ENCODE results near the gene SNX6. TPM values are rescaled to one million over a fixed set of nuclear protein-coding genes. Genes with fewer than 3 reads are reported as not detected.

Gene SNX6
- total and polyA plus RNA-seq, 9 of the 15 experiments (the other 6 are each of a cell fraction or from before 2014, with no cell fraction given) = 34.6 to 111 (median 57.5) TPM

GRCh38 chr14:34678306-34678705, 48.4 kb upstream of the SNX6 start:
- ATAC-seq = no peak
- peak overlapping the region; percentile 59 for H2AFZ ChIP-seq (ENCODE audit: low read depth, low read length)
- DNase-seq (ENCODE audit: extremely low read depth in 1 of 4, low spot score in 3 of 4) = no peak
- H3K36me3 ChIP-seq (ENCODE audit: control insufficient read depth, insufficient read depth, low read length) = no peaks in the 10 kb centered on the region
- CTCF ChIA-PET (ENCODE audit: low intra/inter-chr PET ratio) = no interaction called here
- no TSS peak for BruUV-seq (replicated peaks)
- in situ Hi-C loops (cut with MboI) = loop anchor here (10.0 kb wide), 1 partner anchor 726 kb away; the partner anchor contains the start of gene NFKBIA
- H3K79me2 ChIP-seq (ENCODE audit: control insufficient read depth, insufficient read depth, low read length) = no peaks in the 10 kb centered on the region
- no peak overlapping the region for H3K9ac ChIP-seq (ENCODE audit: insufficient read depth in 1 of 2, low read depth in 2 of 2, low read length in 2 of 2)
- no peaks in the 10 kb centered on the region for H3K27me3 ChIP-seq (ENCODE audit: control insufficient read depth in 2 of 2, insufficient read depth in 2 of 2, low read length in 2 of 2)
- H3K9me3 ChIP-seq (replicated peaks; ENCODE audit: control insufficient read depth, insufficient read depth, low read depth, low read length) = no peaks in the 10 kb centered on the region
- no peak overlapping the region for H3K4me3 ChIP-seq
- no peaks in the 10 kb centered on the region for H4K20me1 ChIP-seq (replicated peaks; ENCODE audit: control insufficient read depth, insufficient read depth, low read length)
- H3K4me2 ChIP-seq (ENCODE audit: insufficient read depth, low read length) = no peak overlapping the region
- intact Hi-C loops (cut with micrococcal nuclease) = no loop called here
- POLR2A ChIA-PET = no interaction called here
- H3K9me1 ChIP-seq (ENCODE audit: control insufficient read depth, insufficient read depth, low read length) = no peaks in the 10 kb centered on the region
- no peak for FAIRE-seq
- TF ChIP-seq STAT5A (IDR thresholded peaks at IDR 0.05; ENCODE audit: borderline replicate concordance, low read length) (no peak), HDAC2 (IDR thresholded peaks at IDR 0.05) (no peak), SRSF7 (optimal IDR thresholded peaks at IDR 0.05; ENCODE audit: low read depth, low read length) (no peak), BCL6 (CRISPR knock-in tag; IDR thresholded peaks at IDR 0.05) (no peak), NR1H2 (CRISPR knock-in tag; IDR thresholded peaks at IDR 0.05) (no peak), SNIP1 (IDR thresholded peaks at IDR 0.05; ENCODE audit: low read depth) (no peak), CBX3 (IDR thresholded peaks at IDR 0.05; ENCODE audit: borderline replicate concordance in 1 of 2, low read length in 2 of 2) (no peak)
- TF ChIP-seq, protein P1, sequence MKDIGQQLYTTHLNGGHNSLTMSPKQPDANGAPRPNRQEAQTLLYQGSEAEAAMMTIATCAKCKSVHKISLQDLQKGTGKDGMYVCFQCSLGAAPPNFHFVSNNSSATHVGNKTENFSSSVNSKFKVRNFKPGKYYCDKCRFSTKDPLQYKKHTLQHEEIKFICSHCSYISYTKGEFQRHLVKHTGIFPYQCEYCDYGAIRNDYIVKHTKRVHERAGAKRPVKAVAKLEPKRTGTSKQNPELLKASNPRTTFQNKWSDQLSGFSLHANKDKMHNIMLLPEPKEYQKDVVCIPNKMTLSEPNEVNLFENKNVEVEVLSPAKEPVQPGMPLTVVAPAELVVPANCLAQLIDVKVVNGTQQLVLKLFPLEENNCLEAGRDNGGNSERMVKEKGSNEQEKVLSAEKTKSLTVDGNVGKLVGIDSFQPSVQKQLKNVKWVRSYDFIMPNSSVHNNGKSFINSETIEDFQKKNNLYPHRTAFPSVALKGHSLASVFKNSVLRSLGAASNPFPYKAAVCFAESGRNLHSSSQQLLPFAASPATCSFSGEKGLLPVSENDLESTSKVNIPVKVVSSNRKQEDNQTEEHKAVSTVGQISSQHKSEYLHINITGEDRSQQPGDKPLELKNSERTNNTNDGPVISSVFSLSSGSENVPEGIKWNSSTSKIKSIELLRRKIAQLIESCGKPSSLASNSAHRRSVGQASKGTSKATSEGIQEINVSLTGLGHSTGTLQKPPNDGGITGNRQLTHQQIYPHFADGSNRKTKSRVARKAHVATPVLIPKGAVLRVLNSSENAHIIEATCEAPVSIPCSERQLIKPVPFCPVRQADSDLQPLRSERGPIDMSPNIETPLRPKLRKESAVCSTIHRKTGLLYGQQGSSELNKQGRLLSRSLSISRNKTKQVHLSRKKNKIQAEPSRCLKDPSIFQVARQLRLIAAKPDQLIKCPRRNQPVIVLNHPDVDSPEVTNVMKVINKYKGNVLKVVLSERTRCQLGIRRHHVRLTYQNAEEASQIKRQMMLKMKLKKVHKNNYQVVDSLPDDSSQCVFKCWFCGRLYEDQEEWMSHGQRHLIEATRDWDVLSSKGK (CRISPR knock-in tag; IDR thresholded peaks at IDR 0.05) = no peak
- H3K27ac ChIP-seq (ENCODE audit: extremely low read depth, low read depth, low read length) = no peak overlapping the region
- H3K4me1 ChIP-seq (replicated peaks in 1 of 2; ENCODE audit: control insufficient read depth in 2 of 2, insufficient read depth in 2 of 2, low read length in 2 of 2) = peaks cover 0 to 6% of the 10 kb centered on the region in 2 experiments; a peak in 2 of 5 replicates
- 60% methylated on average over 7 of the region's 7 CpGs for WGBS (ENCODE audit: insufficient coverage, low coverage, missing lambda C conversion rate)

All from K562 (cell line).